ENCODE data around the gene EPAS1. TPM values are rescaled to one million over a fixed set of nuclear protein-coding genes. Genes with fewer than 3 reads are reported as not detected.

Gene EPAS1
- total and polyA plus RNA-seq, 4 donors = 26.2 to 193 (median 61.1) TPM

DNA sequence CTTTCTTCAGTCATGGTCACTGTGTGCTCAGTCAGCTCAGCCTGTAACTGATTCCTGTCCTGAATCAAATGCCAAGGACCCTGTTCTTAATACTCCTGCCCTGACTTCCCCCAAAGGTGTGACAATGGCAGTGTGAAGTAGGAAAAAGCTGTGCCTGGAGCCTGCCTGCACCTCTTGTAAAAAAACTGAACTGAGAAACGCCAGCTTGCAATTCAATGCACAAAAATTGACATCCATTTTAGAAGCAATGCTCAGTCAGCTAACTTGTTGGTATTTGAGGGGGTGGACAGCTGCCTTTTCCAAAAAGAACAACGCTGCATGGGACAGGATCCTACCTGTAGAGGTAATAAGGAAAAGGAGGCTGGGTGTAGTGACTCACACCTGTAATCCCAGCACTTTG lies 115.9 kb downstream of the EPAS1 start (continued):
- no peak for TF ChIP-seq HNF4A (conservative IDR thresholded peaks at IDR 0.05)
- TF ChIP-seq GABPA (IDR thresholded peaks at IDR 0.05 in 1 of 2, conservative IDR thresholded peaks at IDR 0.05 in 1 of 2) = no peak
- no peak for TF ChIP-seq SP1 (IDR thresholded peaks at IDR 0.05)
- TF ChIP-seq NR2F2 (IDR thresholded peaks at IDR 0.05) = no peak
- no peak for TF ChIP-seq RXRA (IDR thresholded peaks at IDR 0.05)
- no peak for TF ChIP-seq RAD21 (IDR thresholded peaks at IDR 0.05)
- no peak for TF ChIP-seq FOXA2 (IDR thresholded peaks at IDR 0.05)

DNA sequence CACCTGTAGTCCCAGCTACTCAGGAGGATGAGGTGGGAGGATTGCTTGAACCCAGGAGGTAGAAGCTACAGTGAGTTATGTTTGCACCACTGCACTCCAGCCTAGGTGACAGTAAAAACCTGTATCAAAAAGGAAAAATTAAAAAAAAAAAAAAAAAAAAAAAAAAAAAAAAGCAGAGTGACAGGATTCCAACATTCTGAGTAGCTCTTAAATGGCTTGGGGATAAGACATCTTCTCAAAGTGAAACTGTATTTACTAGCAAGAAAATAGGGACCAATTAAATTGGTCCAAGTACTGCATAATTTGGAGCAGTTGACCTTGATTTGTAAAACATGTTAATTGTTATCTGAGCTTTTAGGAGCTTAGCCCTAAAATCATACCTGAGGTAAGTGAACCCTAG lies 116.4 kb downstream of the EPAS1 start:
- no peak overlapping the region for H3K9ac ChIP-seq (ENCODE audit: low read depth in 1 of 2, low read length in 2 of 2)
- TF ChIP-seq REST (IDR thresholded peaks at IDR 0.05) (no peak), FOXA2 (IDR thresholded peaks at IDR 0.05) (no peak), RAD21 (IDR thresholded peaks at IDR 0.05) (no peak), HNF4A (conservative IDR thresholded peaks at IDR 0.05) (no peak)
- TF ChIP-seq, protein P1, sequence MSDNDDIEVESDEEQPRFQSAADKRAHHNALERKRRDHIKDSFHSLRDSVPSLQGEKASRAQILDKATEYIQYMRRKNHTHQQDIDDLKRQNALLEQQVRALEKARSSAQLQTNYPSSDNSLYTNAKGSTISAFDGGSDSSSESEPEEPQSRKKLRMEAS (IDR thresholded peaks at IDR 0.05) = no peak
- TF ChIP-seq, protein P2, sequence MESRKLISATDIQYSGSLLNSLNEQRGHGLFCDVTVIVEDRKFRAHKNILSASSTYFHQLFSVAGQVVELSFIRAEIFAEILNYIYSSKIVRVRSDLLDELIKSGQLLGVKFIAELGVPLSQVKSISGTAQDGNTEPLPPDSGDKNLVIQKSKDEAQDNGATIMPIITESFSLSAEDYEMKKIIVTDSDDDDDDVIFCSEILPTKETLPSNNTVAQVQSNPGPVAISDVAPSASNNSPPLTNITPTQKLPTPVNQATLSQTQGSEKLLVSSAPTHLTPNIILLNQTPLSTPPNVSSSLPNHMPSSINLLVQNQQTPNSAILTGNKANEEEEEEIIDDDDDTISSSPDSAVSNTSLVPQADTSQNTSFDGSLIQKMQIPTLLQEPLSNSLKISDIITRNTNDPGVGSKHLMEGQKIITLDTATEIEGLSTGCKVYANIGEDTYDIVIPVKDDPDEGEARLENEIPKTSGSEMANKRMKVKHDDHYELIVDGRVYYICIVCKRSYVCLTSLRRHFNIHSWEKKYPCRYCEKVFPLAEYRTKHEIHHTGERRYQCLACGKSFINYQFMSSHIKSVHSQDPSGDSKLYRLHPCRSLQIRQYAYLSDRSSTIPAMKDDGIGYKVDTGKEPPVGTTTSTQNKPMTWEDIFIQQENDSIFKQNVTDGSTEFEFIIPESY (IDR thresholded peaks at IDR 0.05) = no peak
- H3K4me1 ChIP-seq (ENCODE audit: control insufficient read depth in 4 of 4, insufficient read depth in 4 of 4, low read length in 3 of 4) = peaks cover under 1 to 15% (median 10%) of the 10 kb centered on the region in 4 donors
- no peaks in the 10 kb centered on the region for H3K27me3 ChIP-seq (ENCODE audit: control insufficient read depth in 4 of 4, insufficient read depth in 4 of 4, low read length in 3 of 4)
- no peak overlapping the region for H3K27ac ChIP-seq (ENCODE audit: low read depth in 1 of 2, low read length in 2 of 2)
- H3K36me3 ChIP-seq (ENCODE audit: control insufficient read depth in 4 of 4, insufficient read depth in 3 of 4, low read depth in 1 of 4, low read length in 3 of 4) = no peaks in the 10 kb centered on the region
- DNase-seq (ENCODE audit: low spot score) = no peak
- no peak overlapping the region for H3K4me3 ChIP-seq (ENCODE audit: low read depth in 1 of 3, low read length in 3 of 3)
- peaks cover 0 to 6% (median 2%) of the 10 kb centered on the region in 4 donors for H3K9me3 ChIP-seq (ENCODE audit: control insufficient read depth in 4 of 4, low read length in 3 of 4)

GRCh38 chr2:46414701-46415100 lies 117.5 kb downstream of the EPAS1 start:
- peaks cover 0 to 7% (median 4%) of the 10 kb centered on the region in 4 donors for H3K4me1 ChIP-seq (ENCODE audit: control insufficient read depth in 4 of 4, insufficient read depth in 4 of 4, low read length in 3 of 4)
- no peak for DNase-seq (ENCODE audit: low spot score)
- WGBS = 83% methylated on average over 1 of the region's 1 CpG
- peaks cover 0 to 10% (median 2%) of the 10 kb centered on the region in 4 donors for H3K9me3 ChIP-seq (ENCODE audit: control insufficient read depth in 4 of 4, low read length in 3 of 4)
- TF ChIP-seq HNF4G (IDR thresholded peaks at IDR 0.05) (no peak), HNF4A (conservative IDR thresholded peaks at IDR 0.05) (peak in 1 of 2 donors; percentile 4)
- no peaks in the 10 kb centered on the region for H3K36me3 ChIP-seq (ENCODE audit: control insufficient read depth in 4 of 4, insufficient read depth in 3 of 4, low read depth in 1 of 4, low read length in 3 of 4)
- H3K27ac ChIP-seq (ENCODE audit: low read depth in 1 of 2, low read length in 2 of 2) = no peak overlapping the region
- no peak overlapping the region for H3K4me3 ChIP-seq (ENCODE audit: low read depth in 1 of 3, low read length in 3 of 3)
- H3K9ac ChIP-seq (ENCODE audit: low read depth in 1 of 2, low read length in 2 of 2) = no peak overlapping the region
- H3K27me3 ChIP-seq (ENCODE audit: control insufficient read depth in 4 of 4, insufficient read depth in 4 of 4, low read length in 3 of 4) = no peaks in the 10 kb centered on the region

Measured in liver (tissue), 9 donors.